ENCODE data around the gene CCDC107. TPM values are rescaled to one million over a fixed set of nuclear protein-coding genes. Genes with fewer than 3 reads are reported as not detected.

The CCDC107 gene
- total RNA-seq, 1 donor from 2014 or later: 11.0 TPM

DNA sequence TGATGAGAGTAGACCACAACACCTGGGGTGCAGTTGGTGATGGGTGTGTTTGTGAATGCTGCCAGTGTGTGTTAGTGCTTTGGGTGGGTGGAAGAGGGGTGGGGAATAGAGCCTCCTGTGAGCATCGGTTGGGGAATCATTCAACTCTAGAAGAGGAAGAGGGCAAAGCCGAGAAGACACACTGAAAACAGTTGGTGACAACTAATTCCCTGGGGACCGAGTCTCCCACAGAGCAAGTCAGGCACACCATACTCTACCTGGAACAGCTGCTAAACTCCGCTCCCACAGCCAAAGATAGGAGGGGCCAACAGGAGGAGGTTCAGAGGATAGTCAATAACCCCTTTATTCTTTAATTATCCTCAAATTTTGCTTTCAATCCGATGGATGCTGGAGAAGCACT, 8.5 kb downstream of the CCDC107 start:
- H3K4me3 ChIP-seq (ENCODE audit: low read length in 3 of 3): no peak overlapping the region
- H3K27ac ChIP-seq (ENCODE audit: low read depth, low read length): no peak overlapping the region
- H3K9me3 ChIP-seq (ENCODE audit: control insufficient read depth in 3 of 3, low read length in 3 of 3): no peaks in the 10 kb centered on the region
- H3K36me3 ChIP-seq (ENCODE audit: control insufficient read depth in 3 of 3, insufficient read depth in 3 of 3, low read length in 3 of 3): no peaks in the 10 kb centered on the region
- H3K9ac ChIP-seq (ENCODE audit: low read depth in 1 of 3, low read length in 3 of 3): no peak overlapping the region
- no peaks in the 10 kb centered on the region for H3K27me3 ChIP-seq (ENCODE audit: control insufficient read depth in 3 of 3, insufficient read depth in 3 of 3, low read length in 3 of 3)
- H3K4me1 ChIP-seq (ENCODE audit: control insufficient read depth in 3 of 3, insufficient read depth in 3 of 3, low read length in 3 of 3): peaks cover 9 to 23% (median 16%) of the 10 kb centered on the region in 3 donors

DNA sequence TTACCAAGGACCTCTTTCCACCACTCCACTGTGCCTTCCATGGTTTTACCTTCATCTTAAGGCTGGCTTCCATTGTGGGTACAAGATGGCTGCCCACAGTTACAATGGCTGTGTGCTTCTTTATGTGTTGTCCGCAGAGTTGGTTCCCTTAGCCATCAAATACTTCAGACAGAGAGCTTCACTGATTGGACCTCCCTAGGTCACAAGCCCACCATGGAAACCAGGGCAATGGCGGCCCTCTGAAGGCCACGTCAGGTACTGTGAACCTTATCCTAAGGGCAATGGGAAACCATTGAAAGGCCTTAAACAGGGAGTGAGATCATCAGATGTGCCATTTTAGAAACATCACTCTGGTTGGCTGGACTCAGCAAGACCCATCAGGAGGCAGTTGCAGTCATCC, 9.8 kb downstream of the CCDC107 start:
- H3K36me3 ChIP-seq (ENCODE audit: control insufficient read depth in 3 of 3, insufficient read depth in 3 of 3, low read length in 3 of 3): no peaks in the 10 kb centered on the region
- no peak overlapping the region for H3K9ac ChIP-seq (ENCODE audit: low read depth in 1 of 3, low read length in 3 of 3)
- H3K4me3 ChIP-seq (ENCODE audit: low read length in 3 of 3): no peak overlapping the region
- H3K27me3 ChIP-seq (ENCODE audit: control insufficient read depth in 3 of 3, insufficient read depth in 3 of 3, low read length in 3 of 3): no peaks in the 10 kb centered on the region
- H3K9me3 ChIP-seq (ENCODE audit: control insufficient read depth in 3 of 3, low read length in 3 of 3): no peaks in the 10 kb centered on the region
- H3K27ac ChIP-seq (ENCODE audit: low read depth, low read length): no peak overlapping the region
- peaks cover 9 to 16% (median 14%) of the 10 kb centered on the region in 3 donors for H3K4me1 ChIP-seq (ENCODE audit: control insufficient read depth in 3 of 3, insufficient read depth in 3 of 3, low read length in 3 of 3)

DNA sequence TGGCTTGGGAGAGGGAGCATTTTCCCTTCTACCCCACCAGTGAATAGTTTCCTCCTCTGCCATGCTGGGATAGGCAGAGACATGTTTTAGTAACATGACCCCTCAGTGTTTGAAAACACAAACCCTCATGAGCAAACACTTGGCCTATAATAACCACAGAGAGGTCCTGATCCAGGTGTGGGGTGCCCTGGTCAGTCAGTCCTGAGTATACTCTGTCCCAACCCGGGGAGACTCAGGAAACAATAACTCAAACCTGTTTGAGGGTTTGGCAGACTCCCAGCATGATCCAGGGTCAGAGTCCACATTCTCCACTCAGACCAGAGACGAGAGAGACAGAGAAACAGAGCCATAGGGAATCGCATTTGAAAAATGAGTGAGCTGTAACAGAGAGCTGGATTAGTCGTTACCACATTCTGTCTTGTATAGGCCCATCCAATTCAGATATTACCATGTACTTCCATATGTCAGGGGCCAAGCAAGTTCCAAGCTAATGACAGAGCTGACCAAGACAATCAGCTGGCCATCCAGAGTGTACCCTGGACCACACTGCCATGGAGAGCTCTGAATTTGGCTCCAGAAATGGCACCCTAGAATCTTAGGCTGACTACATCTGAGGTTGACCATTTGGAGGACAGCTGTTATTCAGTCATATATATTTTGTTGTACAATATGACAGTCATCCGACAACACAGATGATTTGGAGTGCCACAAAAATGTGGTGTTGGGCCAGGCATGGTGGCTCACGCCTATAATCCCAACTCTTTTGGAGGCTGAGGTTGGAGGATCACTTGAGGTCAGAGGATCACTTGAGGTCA, 11.4 kb downstream of the CCDC107 start:
- H3K27ac ChIP-seq (ENCODE audit: low read depth, low read length): no peak overlapping the region
- H3K9me3 ChIP-seq (ENCODE audit: control insufficient read depth in 3 of 3, low read length in 3 of 3): no peaks in the 10 kb centered on the region
- peaks cover 20 to 21% (median 21%) of the 10 kb centered on the region in 3 donors for H3K4me1 ChIP-seq (ENCODE audit: control insufficient read depth in 3 of 3, insufficient read depth in 3 of 3, low read length in 3 of 3)
- H3K4me3 ChIP-seq (ENCODE audit: low read length in 3 of 3): no peak overlapping the region
- H3K9ac ChIP-seq (ENCODE audit: low read depth in 1 of 3, low read length in 3 of 3): no peak overlapping the region
- H3K36me3 ChIP-seq (ENCODE audit: control insufficient read depth in 3 of 3, insufficient read depth in 3 of 3, low read length in 3 of 3): no peaks in the 10 kb centered on the region
- no peaks in the 10 kb centered on the region for H3K27me3 ChIP-seq (ENCODE audit: control insufficient read depth in 3 of 3, insufficient read depth in 3 of 3, low read length in 3 of 3)

- peaks cover 19 to 22% (median 19%) of the 10 kb centered on the region in 3 donors for H3K4me1 ChIP-seq (ENCODE audit: control insufficient read depth in 3 of 3, insufficient read depth in 3 of 3, low read length in 3 of 3)
- no peaks in the 10 kb centered on the region for H3K9me3 ChIP-seq (ENCODE audit: control insufficient read depth in 3 of 3, low read length in 3 of 3)
- no peaks in the 10 kb centered on the region for H3K36me3 ChIP-seq (ENCODE audit: control insufficient read depth in 3 of 3, insufficient read depth in 3 of 3, low read length in 3 of 3)
- peak within 1 kb of the TSS in 1 of 3 donors; percentile 54 for H3K9ac ChIP-seq (ENCODE audit: low read depth in 1 of 3, low read length in 3 of 3)
- H3K4me3 ChIP-seq (ENCODE audit: low read length in 3 of 3): peak within 1 kb of the TSS; percentile 22 to 51 (median 30)
- H3K27ac ChIP-seq (ENCODE audit: low read depth, low read length): no peak within 1 kb of the TSS
- H3K27me3 ChIP-seq (ENCODE audit: control insufficient read depth in 3 of 3, insufficient read depth in 3 of 3, low read length in 3 of 3): peaks cover 0 to 6% (median 0%) of the 10 kb centered on the region in 3 donors
Observed at GRCh38 chr9:35673132-35674024, 15.3 kb downstream of the CCDC107 start, which contains the start of gene CA9. CA9 (plus strand) TSS chr9:35673928; CDS start chr9:35673960, 32 bp downstream.

GRCh38 chr9:35674025-35674361, 15.9 kb downstream of the CCDC107 start:
- Histone ChIP-seq H3K9me3 (ENCODE audit: control insufficient read depth in 3 of 3, low read length in 3 of 3) (no peaks in the 10 kb centered on the region), H3K27ac (ENCODE audit: low read depth, low read length) (no peak overlapping the region), H3K36me3 (ENCODE audit: control insufficient read depth in 3 of 3, insufficient read depth in 3 of 3, low read length in 3 of 3) (no peaks in the 10 kb centered on the region), H3K27me3 (ENCODE audit: control insufficient read depth in 3 of 3, insufficient read depth in 3 of 3, low read length in 3 of 3) (peaks cover 0 to 6% (median 0%) of the 10 kb centered on the region in 3 donors), H3K9ac (ENCODE audit: low read depth in 1 of 3, low read length in 3 of 3) (no peak overlapping the region), H3K4me1 (ENCODE audit: control insufficient read depth in 3 of 3, insufficient read depth in 3 of 3, low read length in 3 of 3) (peaks cover 19 to 22% (median 19%) of the 10 kb centered on the region in 3 donors), H3K4me3 (ENCODE audit: low read length in 3 of 3) (peak overlapping the region in 1 of 3 donors; percentile 13)

DNA sequence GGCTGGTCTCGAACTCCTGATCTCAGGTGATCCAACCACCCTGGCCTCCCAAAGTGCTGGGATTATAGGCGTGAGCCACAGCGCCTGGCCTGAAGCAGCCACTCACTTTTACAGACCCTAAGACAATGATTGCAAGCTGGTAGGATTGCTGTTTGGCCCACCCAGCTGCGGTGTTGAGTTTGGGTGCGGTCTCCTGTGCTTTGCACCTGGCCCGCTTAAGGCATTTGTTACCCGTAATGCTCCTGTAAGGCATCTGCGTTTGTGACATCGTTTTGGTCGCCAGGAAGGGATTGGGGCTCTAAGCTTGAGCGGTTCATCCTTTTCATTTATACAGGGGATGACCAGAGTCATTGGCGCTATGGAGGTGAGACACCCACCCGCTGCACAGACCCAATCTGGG, 17.1 kb downstream of the CCDC107 start:
- H3K9me3 ChIP-seq (ENCODE audit: control insufficient read depth in 3 of 3, low read length in 3 of 3): no peaks in the 10 kb centered on the region
- no peak overlapping the region for H3K9ac ChIP-seq (ENCODE audit: low read depth in 1 of 3, low read length in 3 of 3)
- no peak overlapping the region for H3K27ac ChIP-seq (ENCODE audit: low read depth, low read length)
- H3K27me3 ChIP-seq (ENCODE audit: control insufficient read depth in 3 of 3, insufficient read depth in 3 of 3, low read length in 3 of 3): peaks cover 0 to 6% (median 0%) of the 10 kb centered on the region in 3 donors
- no peaks in the 10 kb centered on the region for H3K36me3 ChIP-seq (ENCODE audit: control insufficient read depth in 3 of 3, insufficient read depth in 3 of 3, low read length in 3 of 3)
- H3K4me3 ChIP-seq (ENCODE audit: low read length in 3 of 3): peak overlapping the region in 2 of 3 donors; percentile 61 to 64
- H3K4me1 ChIP-seq (ENCODE audit: control insufficient read depth in 3 of 3, insufficient read depth in 3 of 3, low read length in 3 of 3): peaks cover 19 to 22% (median 19%) of the 10 kb centered on the region in 3 donors

GRCh38 chr9:35675732-35676392, 17.8 kb downstream of the CCDC107 start:
- H3K27ac ChIP-seq (ENCODE audit: low read depth, low read length): no peak overlapping the region
- H3K9me3 ChIP-seq (ENCODE audit: control insufficient read depth in 3 of 3, low read length in 3 of 3): no peaks in the 10 kb centered on the region
- H3K36me3 ChIP-seq (ENCODE audit: control insufficient read depth in 3 of 3, insufficient read depth in 3 of 3, low read length in 3 of 3): no peaks in the 10 kb centered on the region
- peaks cover 0 to 6% (median 0%) of the 10 kb centered on the region in 3 donors for H3K27me3 ChIP-seq (ENCODE audit: control insufficient read depth in 3 of 3, insufficient read depth in 3 of 3, low read length in 3 of 3)
- H3K9ac ChIP-seq (ENCODE audit: low read depth in 1 of 3, low read length in 3 of 3): peak overlapping the region; percentile 51 to 70 (median 53)
- peaks cover 19 to 22% (median 19%) of the 10 kb centered on the region in 3 donors for H3K4me1 ChIP-seq (ENCODE audit: control insufficient read depth in 3 of 3, insufficient read depth in 3 of 3, low read length in 3 of 3)
- peak overlapping the region; percentile 59 to 64 (median 61) for H3K4me3 ChIP-seq (ENCODE audit: low read length in 3 of 3)

DNA sequence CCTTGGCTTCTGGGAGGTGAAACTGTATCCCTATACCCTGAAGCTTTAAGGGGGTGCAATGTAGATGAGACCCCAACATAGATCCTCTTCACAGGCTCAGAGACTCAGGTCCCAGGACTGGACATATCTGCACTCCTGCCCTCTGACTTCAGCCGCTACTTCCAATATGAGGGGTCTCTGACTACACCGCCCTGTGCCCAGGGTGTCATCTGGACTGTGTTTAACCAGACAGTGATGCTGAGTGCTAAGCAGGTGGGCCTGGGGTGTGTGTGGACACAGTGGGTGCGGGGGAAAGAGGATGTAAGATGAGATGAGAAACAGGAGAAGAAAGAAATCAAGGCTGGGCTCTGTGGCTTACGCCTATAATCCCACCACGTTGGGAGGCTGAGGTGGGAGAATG, 21.0 kb downstream of the CCDC107 start:
- no peaks in the 10 kb centered on the region for H3K9me3 ChIP-seq (ENCODE audit: control insufficient read depth in 3 of 3, low read length in 3 of 3)
- no peak overlapping the region for H3K9ac ChIP-seq (ENCODE audit: low read depth in 1 of 3, low read length in 3 of 3)
- peaks cover 17 to 18% (median 17%) of the 10 kb centered on the region in 3 donors for H3K36me3 ChIP-seq (ENCODE audit: control insufficient read depth in 3 of 3, insufficient read depth in 3 of 3, low read length in 3 of 3)
- no peak overlapping the region for H3K27ac ChIP-seq (ENCODE audit: low read depth, low read length)
- H3K4me3 ChIP-seq (ENCODE audit: low read length in 3 of 3): no peak overlapping the region
- H3K4me1 ChIP-seq (ENCODE audit: control insufficient read depth in 3 of 3, insufficient read depth in 3 of 3, low read length in 3 of 3): peaks cover 7 to 33% (median 9%) of the 10 kb centered on the region in 3 donors
- peaks cover 0 to 6% (median 0%) of the 10 kb centered on the region in 3 donors for H3K27me3 ChIP-seq (ENCODE audit: control insufficient read depth in 3 of 3, insufficient read depth in 3 of 3, low read length in 3 of 3)

DNA sequence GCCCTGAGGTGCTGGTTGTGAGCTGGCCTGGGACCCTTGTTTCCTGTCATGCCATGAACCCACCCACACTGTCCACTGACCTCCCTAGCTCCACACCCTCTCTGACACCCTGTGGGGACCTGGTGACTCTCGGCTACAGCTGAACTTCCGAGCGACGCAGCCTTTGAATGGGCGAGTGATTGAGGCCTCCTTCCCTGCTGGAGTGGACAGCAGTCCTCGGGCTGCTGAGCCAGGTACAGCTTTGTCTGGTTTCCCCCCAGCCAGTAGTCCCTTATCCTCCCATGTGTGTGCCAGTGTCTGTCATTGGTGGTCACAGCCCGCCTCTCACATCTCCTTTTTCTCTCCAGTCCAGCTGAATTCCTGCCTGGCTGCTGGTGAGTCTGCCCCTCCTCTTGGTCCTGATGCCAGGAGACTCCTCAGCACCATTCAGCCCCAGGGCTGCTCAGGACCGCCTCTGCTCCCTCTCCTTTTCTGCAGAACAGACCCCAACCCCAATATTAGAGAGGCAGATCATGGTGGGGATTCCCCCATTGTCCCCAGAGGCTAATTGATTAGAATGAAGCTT, 21.8 kb downstream of the CCDC107 start:
- peaks cover 24 to 26% (median 25%) of the 10 kb centered on the region in 3 donors for H3K36me3 ChIP-seq (ENCODE audit: control insufficient read depth in 3 of 3, insufficient read depth in 3 of 3, low read length in 3 of 3)
- H3K9ac ChIP-seq (ENCODE audit: low read depth in 1 of 3, low read length in 3 of 3): no peak overlapping the region
- no peak overlapping the region for H3K4me3 ChIP-seq (ENCODE audit: low read length in 3 of 3)
- H3K27ac ChIP-seq (ENCODE audit: low read depth, low read length): no peak overlapping the region
- H3K9me3 ChIP-seq (ENCODE audit: control insufficient read depth in 3 of 3, low read length in 3 of 3): no peaks in the 10 kb centered on the region
- peaks cover 0 to 6% (median 0%) of the 10 kb centered on the region in 3 donors for H3K27me3 ChIP-seq (ENCODE audit: control insufficient read depth in 3 of 3, insufficient read depth in 3 of 3, low read length in 3 of 3)
- peaks cover 9 to 40% (median 17%) of the 10 kb centered on the region in 3 donors for H3K4me1 ChIP-seq (ENCODE audit: control insufficient read depth in 3 of 3, insufficient read depth in 3 of 3, low read length in 3 of 3)

Data from skeletal muscle tissue (tissue), 4 donors.